HFFc6 (cell line): ENCODE results near the gene ANKDD1A. TPM values are rescaled to one million over a fixed set of nuclear protein-coding genes. Genes with fewer than 3 reads are reported as not detected.

Source experiments
- DNase-seq: peaks from one replicate; pipeline ENCODE4 v3.0.0-alpha.2; 2018
- H3K27ac Mint-ChIP-seq: 2 replicates; pipeline ENCODE4 v1.8.0; 2020; ENCODE audit warnings: mild to moderate bottlenecking, mixed read lengths
- H3K27me3 Mint-ChIP-seq: 2 replicates; pipeline ENCODE4 v1.8.0; 2021; ENCODE audit warnings: mild to moderate bottlenecking, moderate library complexity, mixed read lengths; ENCODE audit not compliant: insufficient read depth
- H3K36me3 Mint-ChIP-seq: 2 replicates; pipeline ENCODE4 v1.8.0; 2021; ENCODE audit warnings: low read depth, mixed read lengths
- H3K4me1 Mint-ChIP-seq: 2 replicates; pipeline ENCODE4 v1.8.0; 2020; ENCODE audit warnings: low read depth, mixed read lengths
- H3K4me3 Mint-ChIP-seq: 2 replicates; pipeline ENCODE4 v1.8.0; 2020; ENCODE audit warnings: mild to moderate bottlenecking, moderate library complexity, mixed read lengths
- H3K9me3 Mint-ChIP-seq: 2 replicates; pipeline ENCODE4 v1.8.0; 2020; ENCODE audit warnings: mild to moderate bottlenecking, mixed read lengths
- CTCF ChIP-seq: fragments of 200-600 bp; sonication (generic); IDR thresholded peaks from 2 replicates; pipeline ENCODE4 v1.5.0; 2021; ENCODE audit warnings: antibody characterized with exemption, mild to moderate bottlenecking
- total RNA-seq, 6 experiments: library from RNA; stranded (reverse); fragmentation: NEBNext Ultra II Directional; extraction: Animal tissue kit (Norgen Biotek cat#: 25700); gene quantifications; 2 replicates in 1 of 6; 3 replicates in 5 of 6; pipeline ENCODE4 v1.2.3, GENCODE V29; 2021

ANKDD1A gene
- total RNA-seq, 6 experiments from 2014 or later = 1.3 to 2.4 (median 1.9) TPM

- H3K27me3 Mint-ChIP-seq = peaks cover 1% of the 10 kb centered on the region; the same call in 1 of the 2 replicates
Measured at GRCh38 chr15:64990168-64990470, 78.4 kb downstream of the ANKDD1A start.

GRCh38 chr15:64991536-64992135 is 79.9 kb downstream of the ANKDD1A start:
- Mint-ChIP-seq H3K9me3 (no peaks in the 10 kb centered on the region), H3K4me3 (no peak overlapping the region), H3K27ac (no peak overlapping the region), H3K36me3 (peaks cover 8% of the 10 kb centered on the region; the same call in 1 of the 2 replicates), H3K27me3 (peaks cover 1% of the 10 kb centered on the region; the same call in 1 of the 2 replicates), H3K4me1 (peaks cover 33% of the 10 kb centered on the region)
- DNase-seq = no peak
- no peak for TF ChIP-seq CTCF

More at GRCh38 chr15:64990168-64990470, 78.4 kb downstream of the ANKDD1A start:
- no peak for TF ChIP-seq CTCF
- Mint-ChIP-seq H3K27ac (peak overlapping the region; percentile 95), H3K36me3 (peaks cover 8% of the 10 kb centered on the region; the same call in 1 of the 2 replicates), H3K9me3 (no peaks in the 10 kb centered on the region), H3K4me1 (peaks cover 44% of the 10 kb centered on the region), H3K4me3 (peak overlapping the region; percentile 94)
- DNase-seq = no peak

GRCh38 chr15:64993290-64993689 is 81.6 kb downstream of the ANKDD1A start:
- H3K36me3 Mint-ChIP-seq = peaks cover 5% of the 10 kb centered on the region; the same call in 1 of the 2 replicates
- no peak for TF ChIP-seq CTCF
- no peak overlapping the region for H3K27ac Mint-ChIP-seq
- peaks cover 1% of the 10 kb centered on the region; the same call in 1 of the 2 replicates for H3K27me3 Mint-ChIP-seq
- H3K4me1 Mint-ChIP-seq = peaks cover 21% of the 10 kb centered on the region
- H3K9me3 Mint-ChIP-seq = no peaks in the 10 kb centered on the region
- H3K4me3 Mint-ChIP-seq = no peak overlapping the region
- DNase-seq = no peak

GRCh38 chr15:64997066-64997465 is 85.4 kb downstream of the ANKDD1A start:
- Mint-ChIP-seq H3K9me3 (no peaks in the 10 kb centered on the region), H3K36me3 (no peaks in the 10 kb centered on the region), H3K4me1 (no peaks in the 10 kb centered on the region; the same call in 1 of the 2 replicates), H3K4me3 (no peak overlapping the region), H3K27me3 (no peaks in the 10 kb centered on the region), H3K27ac (no peak overlapping the region)
- no peak for TF ChIP-seq CTCF
- DNase-seq = no peak

GRCh38 chr15:64997745-64998375 is 86.2 kb downstream of the ANKDD1A start:
- Mint-ChIP-seq H3K9me3 (no peaks in the 10 kb centered on the region), H3K4me1 (no peaks in the 10 kb centered on the region; the same call in 1 of the 2 replicates), H3K27ac (no peak overlapping the region), H3K36me3 (no peaks in the 10 kb centered on the region), H3K27me3 (no peaks in the 10 kb centered on the region), H3K4me3 (no peak overlapping the region)
- TF ChIP-seq CTCF = no peak
- no peak for DNase-seq
